OCI-LY7 (cell line): ENCODE measurements around the gene FLAD1. TPM values are rescaled to one million over a fixed set of nuclear protein-coding genes. Genes with fewer than 3 reads are reported as not detected.
A peak's percentile ranks its signal among the peaks of the same experiment; 100 is the strongest.

ENCODE experiments used
- BruUV-seq: library from RNA; stranded (reverse); fragments of 400-500 nt; replicated peaks from 2 replicates; lab custom pipeline; 2021; lab: Mats Ljungman, UMichigan
- CTCF ChIA-PET: fragments of 300-600 bp; sonication (Branson Sonifier 250); formaldehyde crosslinking; loops from one replicate; lab custom pipeline; 2022; ENCODE audit warnings: antibody characterized with exemption; ENCODE audit not compliant: unreplicated experiment; lab: Charles Lee
- POLR2A ChIA-PET: fragments of 300-600 bp; sonication (Branson Sonifier 250); formaldehyde crosslinking; loops from one replicate; lab custom pipeline; 2022; ENCODE audit warnings: antibody characterized with exemption; lab: Charles Lee
- DNase-seq: peaks from one replicate; pipeline ENCODE4 v3.0.0-alpha.2; 2015; ENCODE audit warnings: low spot score
- H2AFZ ChIP-seq: fragments of 200-600 bp; sonication (generic), shearing (Covaris generic); 2 replicates; pipeline ENCODE4 v1.6.1; 2014; ENCODE audit warnings: mild to moderate bottlenecking, antibody characterized with exemption, low read length, moderate library complexity
- H3K27ac ChIP-seq: fragments of 200-600 bp; sonication (generic); 2 replicates; pipeline ENCODE4 v1.5.1; 2014; ENCODE audit warnings: mixed run types, low read depth, mild to moderate bottlenecking, moderate library complexity, low read length, inconsistent platforms; ENCODE audit not compliant: poor library complexity, severe bottlenecking
- H3K36me3 ChIP-seq: fragments of 200-600 bp; sonication (generic); 2 replicates; pipeline ENCODE4 v1.6.1; 2014; ENCODE audit warnings: mild to moderate bottlenecking, antibody characterized with exemption, low read length, moderate library complexity, mixed read lengths; ENCODE audit not compliant: insufficient read depth
- H3K4me1 ChIP-seq: fragments of 200-600 bp; sonication (generic); 2 replicates; pipeline ENCODE4 v1.5.1; 2014; ENCODE audit warnings: mild to moderate bottlenecking, low read length; ENCODE audit not compliant: insufficient read depth, poor library complexity, severe bottlenecking
- H3K4me2 ChIP-seq: fragments of 200-600 bp; sonication (generic); 2 replicates; pipeline ENCODE4 v1.6.1; 2014; ENCODE audit warnings: mild to moderate bottlenecking, low read length
- H3K4me3 ChIP-seq: fragments of 200-600 bp; sonication (generic); 2 replicates; pipeline ENCODE4 v1.5.1; 2014; ENCODE audit warnings: mild to moderate bottlenecking, low read depth, low read length; ENCODE audit not compliant: poor library complexity, severe bottlenecking
- H3K79me2 ChIP-seq: fragments of 200-600 bp; sonication (generic); 2 replicates; pipeline ENCODE4 v1.6.1; 2016; ENCODE audit warnings: low read depth, mild to moderate bottlenecking, low read length, moderate library complexity, mixed read lengths; ENCODE audit not compliant: insufficient read depth
- H3K9me2 ChIP-seq: fragments of 200-600 bp; sonication (generic); 2 replicates; pipeline ENCODE4 v1.6.1; 2016; ENCODE audit warnings: mild to moderate bottlenecking, low read length, mixed read lengths; ENCODE audit not compliant: insufficient read depth
- H3K9me3 ChIP-seq: fragments of 200-600 bp; sonication (generic); 2 replicates; pipeline ENCODE4 v1.6.1; 2014; ENCODE audit warnings: mild to moderate bottlenecking, mixed run types, low read length, mixed read lengths
- H4K20me1 ChIP-seq: fragments of 200-600 bp; sonication (generic); 2 replicates; pipeline ENCODE4 v1.6.1; 2014; ENCODE audit warnings: mild to moderate bottlenecking, antibody characterized with exemption, low read length, moderate library complexity, mixed read lengths; ENCODE audit not compliant: insufficient read depth
- EZH2phosphoT487 ChIP-seq: fragments of 200-600 bp; sonication (generic); IDR thresholded peaks from 2 replicates; pipeline ENCODE4 v1.6.1; 2018; ENCODE audit warnings: low read depth, borderline replicate concordance, mild to moderate bottlenecking, mixed run types, antibody characterized with exemption, low read length, moderate library complexity, mixed read lengths
- intact Hi-C: fragments of 100-400 bp; cut with micrococcal nuclease; formaldehyde crosslinking; loops from one replicate; pipeline ENCODE4 v1.10.0; 2022; ENCODE audit not compliant: unreplicated experiment
- total RNA-seq, 2 experiments: library from RNA; depleted of rRNA in 1 of 2; stranded (reverse); fragments of >200 nt in 1 of 2; shearing (Covaris generic) in 1 of 2; gene quantifications; 2 replicates each; pipeline ENCODE4 v1.2.3, GENCODE V29; 2014 to 2022
- TF ChIP-seq, protein P1 (sequence below): fragments of 200-600 bp; sonication (generic); conservative IDR thresholded peaks from 2 replicates; pipeline ENCODE4 v1.5.1; 2014; ENCODE audit warnings: mild to moderate bottlenecking, antibody characterized with exemption, low read length, moderate library complexity, mixed read lengths

FLAD1 gene
- total RNA-seq, 2 experiments from 2014 or later: 52.7 to 57.9 TPM

GRCh38 chr1:154974102-154974807 lies 8.9 kb upstream of the FLAD1 start, which contains the start of gene CKS1B:
CKS1B (plus strand) TSS chr1:154974681; CDS start chr1:154974746, 65 bp downstream.
- POLR2A ChIA-PET: interaction anchor here (0.5 to 1.7 kb wide), 10 partner anchors 16 to 338 kb away, joined by 3 to 6 read pairs (median 3); partner anchors contain the start of genes EFNA4, KCNN3, LENEP and PBXIP1
- H2AFZ ChIP-seq: peak within 1 kb of the TSS; percentile 20; the same call in 1 of the 2 replicates
- peaks cover 52% of the 10 kb centered on the region for H3K4me1 ChIP-seq
- no peaks in the 10 kb centered on the region for H3K9me3 ChIP-seq
- no TSS peak for BruUV-seq
- H3K4me2 ChIP-seq: peak within 1 kb of the TSS; percentile 86
- peaks cover 50% of the 10 kb centered on the region for H3K36me3 ChIP-seq
- peaks cover 15% of the 10 kb centered on the region; the same call in 1 of the 2 replicates for H4K20me1 ChIP-seq
- intact Hi-C loops: loop anchor here (1.0 kb wide), 2 partner anchors 13 to 25 kb away; partner anchors contain the start of gene PYGO2
- H3K4me3 ChIP-seq: peak within 1 kb of the TSS; percentile 83
- no peaks in the 10 kb centered on the region for H3K9me2 ChIP-seq
- peak; percentile 100 for DNase-seq
- CTCF ChIA-PET: no interaction called here
- H3K27ac ChIP-seq: peak within 1 kb of the TSS; percentile 89
- TF ChIP-seq, protein P1, sequence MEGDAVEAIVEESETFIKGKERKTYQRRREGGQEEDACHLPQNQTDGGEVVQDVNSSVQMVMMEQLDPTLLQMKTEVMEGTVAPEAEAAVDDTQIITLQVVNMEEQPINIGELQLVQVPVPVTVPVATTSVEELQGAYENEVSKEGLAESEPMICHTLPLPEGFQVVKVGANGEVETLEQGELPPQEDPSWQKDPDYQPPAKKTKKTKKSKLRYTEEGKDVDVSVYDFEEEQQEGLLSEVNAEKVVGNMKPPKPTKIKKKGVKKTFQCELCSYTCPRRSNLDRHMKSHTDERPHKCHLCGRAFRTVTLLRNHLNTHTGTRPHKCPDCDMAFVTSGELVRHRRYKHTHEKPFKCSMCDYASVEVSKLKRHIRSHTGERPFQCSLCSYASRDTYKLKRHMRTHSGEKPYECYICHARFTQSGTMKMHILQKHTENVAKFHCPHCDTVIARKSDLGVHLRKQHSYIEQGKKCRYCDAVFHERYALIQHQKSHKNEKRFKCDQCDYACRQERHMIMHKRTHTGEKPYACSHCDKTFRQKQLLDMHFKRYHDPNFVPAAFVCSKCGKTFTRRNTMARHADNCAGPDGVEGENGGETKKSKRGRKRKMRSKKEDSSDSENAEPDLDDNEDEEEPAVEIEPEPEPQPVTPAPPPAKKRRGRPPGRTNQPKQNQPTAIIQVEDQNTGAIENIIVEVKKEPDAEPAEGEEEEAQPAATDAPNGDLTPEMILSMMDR: no peak
- no peak for TF ChIP-seq EZH2phosphoT487
- H3K79me2 ChIP-seq: peaks cover 72% of the 10 kb centered on the region

GRCh38 chr1:154974808-154975408 lies 8.2 kb upstream of the FLAD1 start:
- CTCF ChIA-PET: no interaction called here
- Histone ChIP-seq H3K4me1 (peaks cover 52% of the 10 kb centered on the region), H4K20me1 (peaks cover 15% of the 10 kb centered on the region; the same call in 1 of the 2 replicates), H3K4me2 (peak overlapping the region; percentile 83), H3K36me3 (peaks cover 49% of the 10 kb centered on the region), H3K79me2 (peaks cover 72% of the 10 kb centered on the region), H3K27ac (peak overlapping the region; percentile 89), H3K4me3 (peak overlapping the region; percentile 83), H3K9me2 (no peaks in the 10 kb centered on the region), H3K9me3 (no peaks in the 10 kb centered on the region), H2AFZ (no peak overlapping the region; the same call in 1 of the 2 replicates)
- intact Hi-C loops: loop anchor here (1.0 kb wide), 3 partner anchors 8 to 24 kb away; partner anchors contain the start of genes FLAD1 and PYGO2
- POLR2A ChIA-PET: interaction anchor here (0.5 to 0.8 kb wide), 3 partner anchors 47 to 114 kb away, joined by 3 read pairs; no protein-coding TSS in a partner anchor
- TF ChIP-seq, protein P1: no peak
- no peak for TF ChIP-seq EZH2phosphoT487
- BruUV-seq: TSS peak; percentile 55
- DNase-seq: peak; percentile 98
